Fibroblast of pulmonary artery (primary cell): ENCODE measurements around the gene XPNPEP1.

Source experiments
- DNase-seq: peaks from one replicate; pipeline ENCODE4 v3.0.0-alpha.2; 2010; ENCODE audit warnings: low read depth
- H3K4me3 ChIP-seq: replicated peaks from 2 replicates; pipeline ENCODE4 v1.5.1; 2011; ENCODE audit warnings: low read depth, mild to moderate bottlenecking, control low read depth, low read length, moderate library complexity
- CTCF ChIP-seq: IDR thresholded peaks from 2 replicates; pipeline ENCODE4 v1.5.1; 2011; ENCODE audit warnings: mild to moderate bottlenecking, control low read depth, low read length, inconsistent platforms; ENCODE audit errors: missing control alignments

The XPNPEP1 gene

GRCh38 chr10:109914966-109915365 is 8.3 kb downstream of the XPNPEP1 start:
- no peak overlapping the region for H3K4me3 ChIP-seq
- no peak for TF ChIP-seq CTCF
- DNase-seq = peak; percentile 86

- DNase-seq = no peak
- H3K4me3 ChIP-seq = no peak overlapping the region
- no peak for TF ChIP-seq CTCF
Measured at GRCh38 chr10:109913306-109913892, 9.9 kb downstream of the XPNPEP1 start.

DNA sequence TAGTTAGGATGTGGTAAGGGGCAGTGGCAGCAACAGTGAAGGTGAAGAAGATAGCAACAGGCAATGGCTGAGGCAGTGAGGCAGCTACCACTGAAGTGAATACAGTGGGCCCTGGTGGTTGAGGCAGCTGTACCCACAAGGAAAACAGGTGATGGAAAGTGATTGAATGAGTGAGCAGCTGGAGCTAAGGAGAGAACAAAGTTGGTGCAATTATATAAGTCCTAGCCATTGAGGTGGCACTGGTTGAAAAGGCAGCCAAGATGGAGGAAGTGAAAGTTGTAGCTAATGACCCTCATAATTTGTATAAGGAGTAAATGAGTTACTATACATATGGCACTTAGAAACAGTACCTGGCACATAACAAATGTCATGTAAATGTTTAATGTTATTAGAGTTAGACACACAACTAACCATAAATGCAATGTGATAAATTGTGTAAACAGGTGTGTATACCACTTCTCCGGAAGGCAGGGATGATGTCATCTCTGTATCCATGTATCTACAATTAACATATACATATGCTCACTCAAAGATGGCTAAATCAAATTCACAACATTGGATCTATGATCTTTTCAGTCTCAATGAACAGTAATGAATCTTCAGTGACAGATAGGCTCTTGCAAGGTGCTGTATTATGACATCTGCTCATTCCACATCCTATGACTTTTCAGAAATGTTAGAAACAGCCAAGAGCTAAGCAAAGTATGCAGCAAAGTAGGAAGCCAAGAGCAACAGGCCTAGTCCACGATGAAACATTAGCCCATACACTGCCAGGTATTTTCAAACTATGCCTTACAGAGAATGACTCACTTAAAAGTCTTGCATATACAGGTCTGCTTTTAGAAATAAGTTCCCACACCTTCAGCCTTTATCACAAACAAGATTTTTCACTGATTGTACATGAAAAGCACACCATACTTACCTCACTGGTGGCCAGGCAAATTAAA is 10.7 kb downstream of the XPNPEP1 start:
- no peak overlapping the region for H3K4me3 ChIP-seq
- TF ChIP-seq CTCF = no peak
- DNase-seq = peak; percentile 55

- TF ChIP-seq CTCF = no peak
- DNase-seq = no peak
- H3K4me3 ChIP-seq = no peak overlapping the region
Measured at GRCh38 chr10:109911903-109912302, 11.4 kb downstream of the XPNPEP1 start.

GRCh38 chr10:109906316-109906715 is 17.0 kb downstream of the XPNPEP1 start:
- H3K4me3 ChIP-seq = no peak overlapping the region
- no peak for TF ChIP-seq CTCF
- DNase-seq = no peak

- TF ChIP-seq CTCF = no peak
- H3K4me3 ChIP-seq = no peak overlapping the region
- no peak for DNase-seq
Measured at GRCh38 chr10:109904397-109904796, 18.9 kb downstream of the XPNPEP1 start.
